ENCODE results near the gene NFX1.

DNA sequence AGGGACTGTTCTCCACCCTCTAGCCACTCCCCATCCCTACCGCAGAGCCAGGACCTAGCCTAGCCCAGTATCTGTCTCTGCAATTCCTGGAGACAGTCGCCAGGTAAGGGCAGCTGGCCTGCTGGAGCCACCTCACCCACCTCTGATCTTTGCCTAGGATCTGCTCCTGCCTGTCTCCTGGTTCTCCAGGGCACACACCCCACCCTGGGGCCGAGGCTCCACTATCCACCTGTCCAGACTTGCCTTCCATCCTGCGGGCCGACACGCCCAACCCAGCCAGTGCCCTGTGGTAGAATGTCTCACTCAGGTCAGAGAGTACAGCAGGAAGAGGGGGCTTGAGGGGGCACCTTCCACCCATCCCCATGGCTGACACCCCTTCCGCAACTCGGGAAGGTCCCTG lies 127.8 kb downstream of the NFX1 start:
- TF ChIP-seq EZH2 (IDR thresholded peaks at IDR 0.05), result no peak
- no peak for TF ChIP-seq POLR2AphosphoS5 (IDR thresholded peaks at IDR 0.05; ENCODE audit: borderline replicate concordance, low read depth, low read length)
